NT2/D1 (cell line): ENCODE results near the gene PRPF6.

Experiments used
- SUZ12 ChIP-seq: IDR thresholded peaks from 2 replicates; pipeline ENCODE4 v1.6.1; 2011; ENCODE audit not compliant: insufficient read length, insufficient read depth; ENCODE audit errors: extremely low read depth
- ZNF274 ChIP-seq: IDR thresholded peaks from 2 replicates; pipeline ENCODE4 v1.6.1; 2011; ENCODE audit warnings: mild to moderate bottlenecking, low read depth, low read length

DNA sequence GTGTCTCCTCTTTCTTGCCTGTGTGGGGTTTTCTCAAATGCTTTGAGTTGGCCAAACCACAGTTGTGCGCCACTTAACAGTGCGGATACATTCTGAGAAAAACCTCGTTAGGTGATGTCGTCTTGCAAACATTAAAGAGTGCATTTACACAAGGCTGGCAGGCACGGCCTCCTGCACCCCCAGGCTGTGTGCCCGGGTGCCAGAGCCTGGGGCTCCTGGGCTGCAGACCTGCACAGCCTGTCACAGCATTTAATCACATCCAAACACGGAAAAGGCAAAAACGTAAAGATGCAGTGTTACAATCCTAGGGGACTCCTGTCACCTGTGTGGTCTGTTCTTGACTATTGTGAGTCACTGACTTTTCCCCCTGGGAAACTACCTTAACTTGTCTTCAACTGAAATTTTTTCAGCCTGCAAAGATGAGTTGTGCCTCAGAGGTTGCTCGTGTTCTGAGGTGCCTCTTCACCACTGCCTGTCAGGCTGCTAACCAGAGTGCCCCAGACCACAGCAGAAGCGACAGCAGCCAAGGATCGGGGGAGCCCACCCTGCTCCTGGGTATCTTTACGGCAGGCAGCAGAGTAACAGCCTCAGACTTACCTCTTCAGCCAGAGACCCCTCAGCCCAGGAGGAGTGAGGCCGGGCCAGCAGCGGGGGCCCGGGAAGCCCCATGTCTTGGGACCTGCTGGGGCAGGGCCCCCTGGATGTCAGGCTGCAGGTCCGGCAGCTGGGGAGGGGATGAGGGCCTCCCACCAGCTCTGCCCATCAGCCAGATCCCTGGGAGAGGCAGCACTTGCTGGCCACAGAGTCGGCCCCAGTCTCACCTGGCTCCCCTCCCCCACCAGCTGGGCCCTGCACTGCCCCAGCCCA, 54.4 kb downstream of the PRPF6 start:
- no peak for TF ChIP-seq SUZ12
- no peak for TF ChIP-seq ZNF274
